Esophagus (tissue), 2 donors: ENCODE measurements around the gene DUSP6. TPM values are rescaled to one million over a fixed set of nuclear protein-coding genes. Genes with fewer than 3 reads are reported as not detected.
"Not testable (repeated sequence)": the region's sequence is repeated elsewhere in the genome, so short reads cannot be mapped to it uniquely, and the experiment has no call there.

Source experiments
- H3K27ac ChIP-seq, 2 donors: one replicate each; pipeline ENCODE4 v1.5.1; 2013; ENCODE audit warnings: low read depth in 2 of 2, mild to moderate bottlenecking in 2 of 2, inconsistent platforms in 1 of 2, low read length in 1 of 2, moderate library complexity in 1 of 2
- H3K27me3 ChIP-seq, 2 donors: one replicate each; pipeline ENCODE4 v1.6.1; 2013; ENCODE audit warnings: low read length in 2 of 2, control low read depth in 1 of 2, mild to moderate bottlenecking in 1 of 2; ENCODE audit not compliant: insufficient read depth in 2 of 2, control insufficient read depth in 1 of 2
- H3K36me3 ChIP-seq, 2 donors: one replicate each; pipeline ENCODE4 v1.6.1; 2013; ENCODE audit warnings: low read length in 1 of 2; ENCODE audit not compliant: control insufficient read depth in 2 of 2, insufficient read depth in 2 of 2
- H3K4me1 ChIP-seq, 2 donors: one replicate each; pipeline ENCODE4 v1.6.1; 2013; ENCODE audit warnings: low read length in 1 of 2; ENCODE audit not compliant: control insufficient read depth in 2 of 2, insufficient read depth in 2 of 2
- H3K4me3 ChIP-seq, 2 donors: one replicate each; pipeline ENCODE4 v1.5.1; 2013; ENCODE audit warnings: low read length in 2 of 2, mild to moderate bottlenecking in 2 of 2, low read depth in 1 of 2, moderate library complexity in 1 of 2
- H3K9me3 ChIP-seq, 2 donors: one replicate each; pipeline ENCODE4 v1.6.1; 2013; ENCODE audit warnings: mild to moderate bottlenecking in 2 of 2, low read depth in 1 of 2, low read length in 1 of 2, moderate library complexity in 1 of 2; ENCODE audit not compliant: control insufficient read depth in 2 of 2, insufficient read depth in 1 of 2
- WGBS, 2 donors: extraction: QIAGEN DNeasy Blood & Tissue Kit; methylation state at CpG; one replicate each; pipeline ENCODE4 v1.1.7; 2013; 5-methylcytosine and 5-hydroxymethylcytosine counted together
- polyA plus RNA-seq, 2 donors: library from polyadenylated mRNA; stranded (reverse); fragments of 200-250 nt; gene quantifications; one replicate each; pipeline ENCODE4 v1.2.3, GENCODE V29; 2013
- donor health status: healthy with polysubstance abuse.
- donor health status: Bipolar disorder and iron deficiency.

The DUSP6 gene
- polyA plus RNA-seq, 2 donors, result 3.8 to 9.2 TPM

DNA sequence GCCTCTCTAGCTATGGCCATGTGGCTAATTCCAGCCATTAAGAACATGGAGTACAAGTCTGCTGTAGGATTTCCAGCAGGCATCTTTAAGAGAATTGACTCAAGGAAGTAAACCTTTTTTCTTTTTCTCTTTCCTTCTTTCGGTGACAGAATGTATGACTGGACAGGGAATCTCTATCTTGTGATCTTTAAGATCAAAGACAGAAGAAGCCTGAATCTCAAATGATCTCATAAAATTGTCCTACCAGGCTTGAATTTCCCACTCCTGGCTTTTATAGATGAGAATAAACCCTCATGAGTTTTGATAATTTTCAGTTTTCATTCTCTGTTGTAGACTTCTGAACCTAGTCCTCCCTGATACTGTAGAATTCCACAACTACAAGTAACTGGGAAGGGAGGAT lies 11.4 kb downstream of the DUSP6 start:
- no peaks in the 10 kb centered on the region for H3K9me3 ChIP-seq
- H3K4me1 ChIP-seq, result peaks cover 0 to 2% of the 10 kb centered on the region in 2 donors
- H3K4me3 ChIP-seq, result no peak overlapping the region
- H3K36me3 ChIP-seq, result no peaks in the 10 kb centered on the region
- no peak overlapping the region for H3K27ac ChIP-seq
- WGBS, 2 donors, result 80 to 89% methylated on average over 1 of the region's 1 CpG
- H3K27me3 ChIP-seq, result no peaks in the 10 kb centered on the region

DNA sequence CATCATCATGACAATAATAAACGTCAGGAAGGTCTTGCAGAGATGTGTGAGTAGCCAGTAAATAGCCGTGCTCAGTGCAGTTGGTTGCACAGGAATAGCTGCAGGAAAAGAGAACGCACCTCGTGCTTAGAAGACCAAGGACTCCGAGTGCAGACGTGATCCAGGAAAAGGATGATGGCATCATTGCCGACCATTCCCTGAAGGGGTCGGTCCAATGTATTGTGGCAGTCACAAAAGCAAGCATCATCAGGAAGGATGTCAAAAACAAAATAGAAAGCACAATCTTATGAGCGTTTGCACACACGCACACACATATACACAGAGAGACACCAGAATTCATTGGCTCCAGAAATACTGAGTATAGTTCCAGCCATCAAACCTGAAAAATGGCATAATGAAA lies 12.8 kb downstream of the DUSP6 start:
- no peaks in the 10 kb centered on the region for H3K4me1 ChIP-seq
- 86% methylated on average over 10 of the region's 10 CpGs for WGBS, 2 donors
- H3K27ac ChIP-seq, result no peak overlapping the region
- no peaks in the 10 kb centered on the region for H3K36me3 ChIP-seq
- no peaks in the 10 kb centered on the region for H3K9me3 ChIP-seq
- no peak overlapping the region for H3K4me3 ChIP-seq
- H3K27me3 ChIP-seq, result no peaks in the 10 kb centered on the region

DNA sequence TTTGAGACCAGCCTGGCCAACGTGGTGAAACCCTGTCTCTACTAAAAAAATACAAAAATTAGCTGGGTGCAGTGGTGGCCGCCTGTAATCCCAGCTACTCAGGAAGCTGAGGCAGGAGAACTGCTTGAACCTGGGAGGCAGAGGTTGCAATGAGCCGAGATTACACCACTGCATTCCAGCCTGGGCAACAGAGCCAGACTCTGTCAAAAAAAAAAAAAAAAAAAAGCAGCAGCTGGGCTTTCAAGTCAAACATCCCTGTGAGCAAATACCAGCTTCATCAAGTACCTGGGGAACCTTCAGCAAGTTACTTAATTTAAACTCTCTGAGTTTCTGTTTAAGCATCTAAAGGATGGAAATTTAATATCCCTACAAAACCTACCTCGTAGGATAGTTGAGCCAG lies 15.2 kb downstream of the DUSP6 start:
- not testable (repeated sequence) for H3K27ac ChIP-seq, H3K4me1 ChIP-seq, H3K4me3 ChIP-seq, H3K36me3 ChIP-seq, H3K27me3 ChIP-seq, H3K9me3 ChIP-seq
- WGBS, 2 donors, result 80 to 81% methylated on average over 4 of the region's 4 CpGs

DNA sequence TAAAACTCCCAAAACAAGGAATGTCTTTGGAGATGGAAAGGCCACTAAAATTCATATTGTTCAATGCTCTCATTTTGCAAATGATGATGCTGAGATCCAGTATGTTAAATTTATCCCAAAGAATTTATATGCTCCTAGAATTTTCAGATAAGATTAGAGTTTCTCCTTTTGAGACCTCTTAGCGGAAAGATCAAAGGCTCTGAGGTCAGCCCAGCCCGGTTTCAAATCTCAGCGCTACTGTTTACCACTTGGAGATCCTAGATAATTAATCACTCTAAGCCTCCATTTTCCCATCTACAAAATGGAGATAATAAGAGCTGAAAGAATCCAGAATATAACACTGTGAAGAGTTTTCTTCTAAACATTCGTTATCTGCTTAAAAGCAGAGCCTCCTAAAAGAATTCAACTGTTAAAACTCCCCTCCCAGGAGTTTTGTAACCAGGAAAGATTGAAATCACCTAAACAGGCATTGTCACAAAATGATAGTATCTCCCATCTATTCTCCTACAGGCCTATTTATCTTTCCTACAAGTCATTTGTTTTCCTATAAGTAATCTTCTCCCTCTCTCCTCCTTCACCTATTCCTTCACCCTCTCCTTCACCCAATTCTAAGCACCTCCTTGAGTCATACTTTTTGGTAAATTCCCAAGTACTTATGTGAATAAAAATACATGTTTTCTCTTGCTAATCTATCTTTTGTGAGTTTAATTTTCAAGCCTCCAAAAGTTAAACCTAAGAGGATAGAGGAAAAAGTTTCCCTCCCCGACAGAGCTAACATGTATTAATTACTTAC lies 16.7 kb downstream of the DUSP6 start:
- Histone ChIP-seq H3K9me3 (no peaks in the 10 kb centered on the region), H3K36me3 (no peaks in the 10 kb centered on the region), H3K27me3 (no peaks in the 10 kb centered on the region), H3K4me1 (no peaks in the 10 kb centered on the region), H3K4me3 (no peak overlapping the region), H3K27ac (no peak overlapping the region)
- 74 to 83% methylated on average over 5 of the region's 5 CpGs for whole genome bisulfite sequencing, 2 donors

DNA sequence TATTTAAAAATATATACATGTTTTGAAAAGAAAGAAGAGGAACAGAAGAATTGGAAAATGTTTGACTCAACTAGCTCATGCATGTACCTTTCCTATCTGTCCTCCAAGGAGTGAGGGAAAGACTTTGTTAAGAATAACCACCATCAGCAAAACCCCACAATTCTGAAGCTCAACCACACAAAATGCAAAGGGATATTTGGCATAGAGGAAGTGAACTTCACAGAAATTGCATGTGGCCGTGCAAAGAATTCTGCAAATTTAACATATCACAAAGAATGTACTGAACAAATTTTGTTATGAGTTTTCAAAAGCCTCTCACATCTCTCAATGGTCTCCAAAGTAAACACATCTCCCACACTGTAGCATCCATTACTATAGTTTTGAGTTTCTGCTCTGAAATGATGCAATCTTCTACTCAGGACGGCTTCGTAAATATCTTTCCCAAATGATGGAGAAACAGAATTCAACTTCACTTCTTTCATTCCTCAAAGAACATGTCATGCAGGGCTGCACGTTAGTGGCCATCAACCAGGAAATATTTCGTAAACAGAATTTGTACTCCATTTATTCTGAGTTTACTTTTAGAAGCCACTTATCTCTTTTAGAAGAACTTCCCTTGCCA lies 17.6 kb downstream of the DUSP6 start:
- H3K27me3 ChIP-seq, result no peaks in the 10 kb centered on the region
- no peaks in the 10 kb centered on the region for H3K9me3 ChIP-seq
- H3K36me3 ChIP-seq, result no peaks in the 10 kb centered on the region
- 77 to 80% methylated on average over 5 of the region's 5 CpGs for WGBS, 2 donors
- no peak overlapping the region for H3K4me3 ChIP-seq
- no peak overlapping the region for H3K27ac ChIP-seq
- H3K4me1 ChIP-seq, result no peaks in the 10 kb centered on the region

DNA sequence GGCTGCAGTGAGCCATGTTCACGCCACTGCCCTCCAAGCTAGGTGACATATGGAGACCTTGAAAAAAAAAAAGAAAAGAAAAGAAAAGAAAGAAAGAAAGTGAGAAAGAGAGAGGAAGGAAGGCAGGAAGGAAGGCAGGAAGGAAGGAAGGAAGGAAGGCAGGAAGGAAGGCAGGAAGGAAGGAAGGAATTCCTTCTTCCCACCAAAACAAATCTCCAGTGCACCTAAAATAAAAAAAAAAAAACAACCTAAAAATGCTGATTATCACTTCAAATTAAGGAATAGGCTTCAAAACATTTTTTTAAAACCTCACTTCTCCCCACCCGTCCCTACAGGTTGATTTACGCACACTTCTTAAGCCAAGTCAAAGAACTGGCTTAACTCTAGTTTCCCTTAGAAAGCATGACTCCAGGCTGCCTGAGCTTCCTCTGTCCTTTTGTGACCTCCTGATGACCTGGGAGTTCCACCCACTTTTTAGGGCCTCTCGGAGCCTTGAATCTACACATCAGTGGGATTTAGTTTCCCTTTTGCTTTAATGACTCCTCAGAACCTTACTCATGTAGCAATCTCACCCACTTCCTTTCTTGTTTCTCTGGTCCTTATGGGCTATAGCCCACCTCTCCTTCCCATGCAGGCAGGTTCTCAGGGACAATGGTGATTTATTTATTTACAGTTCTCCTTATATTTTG lies 18.6 kb downstream of the DUSP6 start:
- no peaks in the 10 kb centered on the region for H3K36me3 ChIP-seq
- 49 to 66% methylated on average over 4 of the region's 4 CpGs for WGBS, 2 donors
- H3K4me3 ChIP-seq, result no peak overlapping the region
- no peaks in the 10 kb centered on the region for H3K9me3 ChIP-seq
- H3K27ac ChIP-seq, result peak overlapping the region in 1 of 2 donors; percentile 13
- no peaks in the 10 kb centered on the region for H3K27me3 ChIP-seq
- no peaks in the 10 kb centered on the region for H3K4me1 ChIP-seq

DNA sequence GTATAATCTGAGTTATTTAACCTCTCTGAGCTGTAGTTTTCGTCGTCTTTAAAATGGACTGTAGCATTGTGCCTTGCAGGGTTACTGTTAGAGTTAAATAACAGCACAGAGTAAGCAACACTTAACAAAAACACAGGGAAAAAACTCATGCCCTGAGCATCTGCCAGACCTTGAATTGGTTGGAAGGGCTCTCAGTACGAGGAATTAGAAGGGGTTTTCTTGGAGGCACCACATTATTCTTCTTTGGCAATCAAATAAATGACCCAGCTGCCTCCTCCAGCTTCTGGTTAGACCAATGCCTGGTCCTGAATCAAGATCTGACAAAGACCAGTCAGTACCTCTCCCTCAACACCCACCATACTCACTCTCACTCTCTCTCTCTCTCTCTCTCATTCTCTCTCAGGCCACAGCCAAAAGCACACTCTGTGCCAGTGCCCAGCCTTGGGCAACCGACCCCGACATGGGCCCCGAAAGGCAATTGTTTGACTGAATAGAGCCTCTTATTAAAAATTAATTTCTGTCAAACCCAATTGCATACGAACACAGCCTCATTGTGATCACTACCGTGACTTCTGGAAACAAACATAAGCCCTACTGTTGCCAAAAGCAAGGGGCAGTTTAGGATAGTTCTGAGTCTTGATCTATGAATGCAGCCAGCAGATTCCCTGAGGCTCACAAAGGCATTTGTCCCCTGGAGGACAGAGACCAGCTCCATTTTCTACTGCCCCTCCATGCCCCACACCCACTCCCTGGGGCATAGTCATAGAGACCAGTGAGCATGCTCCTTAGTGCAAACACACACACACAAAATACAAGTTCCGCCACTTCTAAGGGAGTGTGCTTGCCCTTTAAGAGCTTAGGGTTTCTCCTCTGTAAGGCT lies 23.9 kb downstream of the DUSP6 start:
- no peaks in the 10 kb centered on the region for H3K4me1 ChIP-seq
- 74 to 79% methylated on average over 9 of the region's 9 CpGs for WGBS, 2 donors
- no peaks in the 10 kb centered on the region for H3K27me3 ChIP-seq
- no peaks in the 10 kb centered on the region for H3K9me3 ChIP-seq
- H3K4me3 ChIP-seq, result no peak overlapping the region
- no peaks in the 10 kb centered on the region for H3K36me3 ChIP-seq
- H3K27ac ChIP-seq, result no peak overlapping the region

DNA sequence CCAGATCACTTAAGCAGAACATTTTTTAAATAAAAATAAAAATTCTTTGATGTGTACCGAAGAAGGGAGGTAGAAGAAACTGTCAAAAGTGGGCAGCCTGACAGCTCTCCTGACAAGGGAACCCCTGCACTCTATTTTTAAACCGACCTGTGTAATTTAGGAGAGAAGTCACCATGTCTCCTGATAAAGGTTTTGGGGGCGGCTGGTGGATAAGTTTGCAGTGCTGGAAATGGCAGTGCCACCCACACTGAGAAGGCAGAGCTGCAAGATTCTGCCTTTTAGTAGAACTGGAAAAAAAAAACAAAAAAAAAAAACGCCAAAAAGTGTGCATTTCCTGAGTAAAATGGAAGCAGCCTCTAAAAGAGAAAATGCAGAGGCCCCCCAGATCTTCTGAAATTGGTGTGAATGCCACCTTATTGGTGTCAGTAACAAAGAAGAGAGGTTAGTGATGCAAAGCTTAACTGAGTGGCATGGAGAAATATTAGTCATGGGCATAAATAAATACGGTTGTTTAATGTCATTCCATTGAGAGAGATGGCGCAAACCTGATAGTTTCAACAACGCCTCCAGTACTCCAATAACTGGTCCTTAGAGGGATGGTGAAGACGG lies 24.7 kb downstream of the DUSP6 start:
- H3K4me3 ChIP-seq, result no peak overlapping the region
- no peaks in the 10 kb centered on the region for H3K36me3 ChIP-seq
- no peaks in the 10 kb centered on the region for H3K9me3 ChIP-seq
- H3K27ac ChIP-seq, result no peak overlapping the region
- H3K27me3 ChIP-seq, result no peaks in the 10 kb centered on the region
- WGBS, 2 donors, result 78 to 81% methylated on average over 8 of the region's 8 CpGs
- H3K4me1 ChIP-seq, result no peaks in the 10 kb centered on the region
